HG03280 (cell line): ENCODE results near the gene ADARB2.
"Not testable (repeated sequence)": the region's sequence is repeated elsewhere in the genome, so short reads cannot be mapped to it uniquely, and the experiment has no call there.

ENCODE experiments used
- ATAC-seq: cut with Tn5 transposase; IDR thresholded peaks from one replicate; pipeline ENCODE4 v1.9.1; 2021; ENCODE audit warnings: mild to moderate bottlenecking, moderate library complexity; ENCODE audit not compliant: unreplicated experiment

ADARB2 gene

DNA sequence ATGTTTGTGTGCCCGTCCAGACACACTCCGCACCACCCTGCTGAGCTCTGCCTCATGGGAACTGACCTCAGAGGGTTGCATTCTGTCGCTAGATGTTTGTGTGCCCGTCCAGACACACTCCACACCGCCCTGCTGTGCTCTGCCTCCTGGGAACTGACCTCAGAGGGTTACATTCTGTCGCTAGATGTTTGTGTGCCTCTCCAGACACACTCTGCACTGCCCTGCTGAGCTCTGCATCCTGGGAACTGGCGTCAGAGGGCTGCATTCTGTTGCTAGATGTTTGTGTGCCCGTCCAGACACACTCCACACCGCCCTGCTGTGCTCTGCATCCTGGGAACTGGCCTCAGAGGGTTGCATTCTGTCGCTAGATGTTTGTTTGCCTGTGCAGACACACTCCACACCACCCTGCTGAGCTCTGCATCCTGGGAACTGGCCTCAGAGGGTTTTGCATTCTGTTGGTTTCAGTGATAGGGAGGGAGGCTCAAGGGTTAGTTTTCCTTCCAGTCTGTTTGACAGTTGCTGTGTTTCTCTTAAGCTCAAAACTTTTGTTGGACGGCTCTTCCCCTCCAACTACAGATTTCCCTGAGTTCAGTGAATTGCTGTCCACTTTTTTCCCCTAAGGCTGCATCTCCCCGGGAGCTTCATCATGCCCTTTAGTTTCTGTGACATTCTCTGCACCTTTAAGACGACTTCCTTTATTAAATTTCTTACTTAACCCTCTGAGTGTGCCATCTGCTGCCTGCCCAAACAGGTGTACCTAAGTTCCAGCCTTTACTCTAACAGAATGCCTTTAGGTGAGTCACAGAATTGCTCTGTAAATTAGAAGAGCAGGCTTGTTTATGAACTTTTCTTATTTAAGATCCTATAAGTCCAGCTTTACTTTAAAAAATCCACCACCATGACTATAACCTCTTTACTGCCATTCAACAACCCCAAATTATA, 119.7 kb downstream of the ADARB2 start:
- ATAC-seq: not testable (repeated sequence)

DNA sequence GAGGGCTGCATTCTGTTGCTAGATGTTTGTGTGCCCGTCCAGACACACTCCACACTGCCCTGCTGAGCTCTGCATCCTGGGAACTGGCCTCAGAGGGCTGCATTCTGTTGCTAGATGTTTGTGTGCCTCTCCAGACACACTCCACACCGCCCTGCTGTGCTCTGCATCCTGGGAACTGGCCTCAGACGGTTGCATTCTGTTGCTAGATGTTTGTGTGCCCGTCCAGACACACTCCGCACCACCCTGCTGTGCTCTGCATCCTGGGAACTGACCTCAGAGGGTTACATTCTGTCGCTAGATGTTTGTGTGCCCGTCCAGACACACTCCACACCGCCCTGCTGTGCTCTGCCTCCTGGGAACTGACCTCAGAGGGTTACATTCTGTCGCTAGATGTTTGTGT, 120.6 kb downstream of the ADARB2 start:
- not testable (repeated sequence) for ATAC-seq

DNA sequence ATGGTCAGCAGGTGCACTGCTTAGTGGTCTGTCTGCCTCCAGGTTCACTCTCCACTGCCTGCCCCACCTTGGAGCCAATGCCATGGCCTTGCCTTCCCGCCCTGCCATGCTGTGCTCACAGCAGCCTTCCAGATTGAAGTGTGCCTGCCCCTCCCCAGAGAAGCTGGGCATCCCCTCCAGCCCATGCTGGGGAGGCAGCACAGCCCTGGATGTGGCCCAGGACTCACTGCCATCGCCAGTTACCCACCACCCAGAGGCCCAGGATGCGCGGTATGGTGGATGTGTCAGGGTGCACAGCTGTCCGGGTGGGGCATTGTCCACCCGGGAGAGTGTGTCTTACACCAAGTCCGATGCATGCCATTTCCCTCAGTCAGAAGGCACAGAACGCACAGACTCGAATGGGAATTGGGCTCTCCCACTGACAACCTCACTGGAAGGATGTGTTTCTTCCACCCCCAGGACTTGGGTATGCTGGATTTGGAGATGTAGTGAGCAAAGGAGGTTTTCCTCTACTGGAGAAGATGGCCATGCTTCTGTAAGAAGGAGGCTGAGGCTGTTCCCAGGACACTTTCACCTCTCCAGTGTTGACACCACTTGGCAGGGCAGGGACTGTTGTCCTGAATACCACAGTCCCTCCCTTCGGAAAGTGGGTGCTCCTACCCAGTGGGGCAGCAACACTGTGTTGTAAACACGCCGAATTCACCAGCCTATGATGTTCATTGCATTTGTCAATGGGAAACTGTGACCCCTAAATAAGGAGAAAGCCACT, 122.0 kb downstream of the ADARB2 start:
- no peak for ATAC-seq

DNA sequence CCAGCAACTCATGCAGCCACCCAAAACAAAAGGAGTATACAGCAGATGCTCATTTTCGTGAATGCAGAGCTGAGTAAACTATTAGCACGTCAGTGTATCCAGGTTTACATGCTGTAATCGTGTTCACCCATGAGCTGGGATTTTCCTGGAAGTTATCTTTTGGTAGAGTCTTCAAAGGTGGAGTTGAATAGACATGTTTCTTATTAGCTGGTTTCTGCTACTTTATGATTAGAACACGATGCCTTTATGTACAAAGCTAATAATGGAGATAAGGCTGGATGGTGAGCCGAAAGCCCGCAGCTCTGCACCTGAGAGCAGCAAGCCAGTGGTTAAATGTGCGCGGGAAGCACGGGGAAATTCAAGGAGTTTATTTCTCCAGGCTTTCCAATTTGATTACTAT, 123.8 kb downstream of the ADARB2 start:
- ATAC-seq: no peak

DNA sequence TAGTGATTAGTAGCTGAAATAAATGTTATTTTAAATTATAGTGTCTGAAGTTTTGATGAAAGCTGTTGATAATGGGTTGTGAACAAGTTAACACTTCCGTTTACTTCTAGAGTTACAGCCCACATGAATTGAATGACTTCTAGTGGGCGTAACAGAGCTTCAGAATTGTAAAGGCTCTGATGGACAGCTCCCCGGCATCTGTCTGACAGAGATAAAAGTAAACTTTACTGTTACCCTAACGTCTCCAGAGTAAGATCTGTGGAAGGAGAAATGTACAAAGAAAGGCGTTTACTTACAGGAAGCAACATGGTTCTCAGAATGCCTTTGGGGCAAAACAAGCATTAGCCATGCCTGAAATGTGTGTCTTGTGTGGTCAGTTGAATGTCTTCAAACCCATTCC, 124.4 kb downstream of the ADARB2 start:
- no peak for ATAC-seq

DNA sequence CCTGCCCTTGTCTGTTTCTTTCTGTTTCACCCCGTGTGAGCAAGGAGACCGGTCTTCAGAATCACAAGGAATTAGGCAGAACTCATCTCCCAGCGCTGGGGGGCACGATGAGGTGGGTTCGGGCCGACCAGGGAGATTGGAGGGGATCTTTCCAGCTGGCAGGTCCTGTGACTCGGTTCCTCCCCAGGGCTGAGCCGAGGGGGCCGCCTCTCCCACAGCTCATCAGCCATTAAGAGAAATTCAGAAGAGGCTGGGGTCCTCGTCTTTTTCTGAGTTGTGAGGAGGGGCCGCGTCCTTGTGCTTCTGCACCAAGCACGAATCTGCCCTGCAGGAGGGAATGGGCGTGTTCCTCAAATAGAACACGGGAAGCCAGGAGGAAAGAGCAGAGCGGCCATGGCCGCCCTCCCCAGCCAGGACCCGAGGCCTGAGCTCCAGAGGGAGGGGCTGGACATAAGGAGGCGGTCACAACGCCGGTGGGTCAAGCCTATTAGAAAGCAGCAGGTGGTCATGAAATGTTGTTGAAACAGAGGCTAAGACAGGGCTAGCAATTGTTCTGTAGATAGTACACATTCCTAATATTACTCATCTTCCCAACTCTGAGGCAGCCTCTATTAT, 125.3 kb downstream of the ADARB2 start:
- no peak for ATAC-seq

DNA sequence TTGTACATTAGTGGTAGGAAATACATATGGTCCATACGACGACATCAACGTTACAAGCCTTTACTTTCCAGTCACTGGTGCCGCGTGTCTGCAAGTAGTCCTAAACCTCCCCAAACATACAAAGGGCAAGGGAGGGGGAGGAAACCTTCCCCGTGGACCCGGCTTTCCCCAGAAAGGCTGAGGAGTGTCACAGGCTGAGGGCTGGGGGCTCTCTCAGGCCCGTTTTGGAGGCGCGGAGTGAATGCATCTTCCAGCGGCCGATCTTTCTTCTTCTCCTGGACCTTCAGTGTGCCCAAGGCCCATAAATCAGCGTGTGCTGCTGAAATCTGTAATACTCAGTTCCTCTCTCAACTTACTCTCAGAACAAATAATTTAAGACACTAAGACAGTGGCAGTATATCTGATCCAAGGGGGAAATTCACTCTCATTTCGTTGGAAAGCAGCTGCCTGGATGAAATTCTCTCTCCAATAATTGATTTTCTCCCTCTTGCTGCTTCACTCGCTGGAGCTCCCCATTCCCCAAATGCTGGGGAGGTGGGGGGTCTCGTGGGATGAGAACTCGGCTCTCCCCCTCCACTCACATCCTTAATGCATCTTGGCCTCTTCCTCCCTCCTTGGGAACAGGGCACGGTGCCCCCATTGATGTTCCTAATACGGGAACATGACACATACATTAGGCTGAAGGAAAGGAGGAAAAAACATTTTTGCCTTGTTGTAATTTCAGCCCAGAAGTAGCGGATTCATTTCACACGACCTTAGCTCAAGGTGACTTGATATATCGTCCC, 126.1 kb downstream of the ADARB2 start:
- no peak for ATAC-seq

DNA sequence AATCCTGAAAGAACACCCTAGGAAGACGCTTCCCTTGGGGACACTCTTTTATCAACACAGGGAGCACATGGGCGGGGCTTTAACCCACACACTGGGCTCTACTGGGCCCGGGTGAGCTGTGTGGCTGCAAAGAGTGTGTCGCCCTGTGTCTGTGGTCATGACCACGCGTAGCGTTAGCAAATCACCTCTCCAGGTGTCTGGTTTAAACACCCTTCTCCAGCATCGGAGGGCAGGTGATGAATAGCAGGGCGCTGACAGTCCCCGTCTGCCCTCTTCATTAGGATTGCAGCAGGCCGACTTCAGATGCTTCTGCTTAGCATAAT, 127.7 kb downstream of the ADARB2 start:
- ATAC-seq: no peak

DNA sequence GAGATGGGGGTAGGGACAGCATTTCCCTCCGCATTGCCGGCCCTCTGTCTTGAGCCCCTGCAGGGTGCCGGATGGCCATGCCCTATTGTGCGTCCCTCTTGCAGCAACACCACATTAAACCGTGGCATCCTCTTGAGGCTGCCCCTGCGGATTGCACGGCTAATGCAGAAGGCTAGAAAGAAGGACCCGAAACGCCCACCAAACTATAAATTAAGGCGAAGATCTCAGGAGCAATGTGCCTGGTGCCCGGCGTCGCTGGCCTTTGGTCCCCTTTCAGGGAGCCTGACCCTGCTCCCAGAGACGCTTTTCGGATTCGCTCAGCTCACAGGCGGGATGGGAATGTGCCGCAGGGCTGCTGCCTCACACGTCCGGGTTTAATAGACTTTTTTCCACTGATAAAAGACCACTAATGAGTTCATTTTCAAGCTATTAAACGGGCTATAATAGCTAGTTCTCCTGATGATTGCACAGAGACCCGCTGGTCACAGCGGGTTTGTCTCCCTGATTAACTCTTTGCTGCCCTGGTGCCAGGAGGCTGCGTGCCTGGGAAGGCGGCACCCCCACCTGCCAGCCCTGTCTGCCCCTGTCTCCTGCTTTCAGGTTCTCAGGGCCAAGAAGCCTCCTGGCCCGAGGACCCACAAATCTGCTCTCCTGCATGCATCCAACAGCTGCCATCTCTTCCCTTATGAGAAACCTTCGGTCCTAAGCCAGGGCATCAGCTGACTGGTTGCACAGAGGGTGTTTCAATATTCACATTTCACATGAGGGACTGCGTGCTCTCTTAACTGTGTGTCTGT, 128.3 kb downstream of the ADARB2 start:
- no peak for ATAC-seq

DNA sequence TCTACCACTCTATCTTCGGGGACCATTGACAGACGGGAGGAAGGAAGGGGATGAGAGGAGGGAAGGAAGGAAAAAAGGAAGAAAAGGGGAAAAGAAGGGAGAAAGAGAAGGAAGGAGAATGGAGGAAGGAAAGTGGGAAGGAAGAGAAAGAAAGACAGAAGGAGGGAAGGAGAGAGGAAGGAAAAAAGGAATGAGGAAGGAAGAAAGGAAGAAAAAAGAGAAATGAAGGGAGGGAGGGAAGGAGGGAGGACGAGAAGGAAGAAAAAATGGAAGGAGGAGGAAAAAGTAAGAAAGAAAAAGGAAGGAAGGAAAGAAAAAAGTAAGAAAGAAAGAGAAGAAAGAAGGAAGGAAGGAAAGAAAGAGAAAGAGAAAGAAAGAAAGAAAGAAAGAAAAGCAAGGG, 128.9 kb downstream of the ADARB2 start:
- ATAC-seq: no peak

DNA sequence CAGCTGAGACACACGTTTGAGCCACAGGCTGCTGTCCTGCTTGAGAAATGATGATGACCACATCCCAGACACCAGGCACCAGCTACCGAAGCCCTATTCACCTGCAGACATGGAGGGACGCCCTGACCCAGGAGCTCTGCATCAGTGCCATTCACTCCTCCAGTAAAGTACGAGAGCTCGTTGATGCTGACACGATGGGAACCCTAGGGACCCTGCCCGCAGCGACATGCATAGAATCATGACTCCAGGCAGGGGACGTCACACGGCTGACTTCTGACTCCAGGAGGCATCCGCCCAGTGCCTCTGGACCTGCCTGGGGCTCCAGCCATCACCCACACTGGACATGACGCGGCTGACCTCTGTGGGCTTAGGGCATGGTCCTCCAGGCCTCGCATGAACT, 129.9 kb downstream of the ADARB2 start:
- ATAC-seq: no peak

DNA sequence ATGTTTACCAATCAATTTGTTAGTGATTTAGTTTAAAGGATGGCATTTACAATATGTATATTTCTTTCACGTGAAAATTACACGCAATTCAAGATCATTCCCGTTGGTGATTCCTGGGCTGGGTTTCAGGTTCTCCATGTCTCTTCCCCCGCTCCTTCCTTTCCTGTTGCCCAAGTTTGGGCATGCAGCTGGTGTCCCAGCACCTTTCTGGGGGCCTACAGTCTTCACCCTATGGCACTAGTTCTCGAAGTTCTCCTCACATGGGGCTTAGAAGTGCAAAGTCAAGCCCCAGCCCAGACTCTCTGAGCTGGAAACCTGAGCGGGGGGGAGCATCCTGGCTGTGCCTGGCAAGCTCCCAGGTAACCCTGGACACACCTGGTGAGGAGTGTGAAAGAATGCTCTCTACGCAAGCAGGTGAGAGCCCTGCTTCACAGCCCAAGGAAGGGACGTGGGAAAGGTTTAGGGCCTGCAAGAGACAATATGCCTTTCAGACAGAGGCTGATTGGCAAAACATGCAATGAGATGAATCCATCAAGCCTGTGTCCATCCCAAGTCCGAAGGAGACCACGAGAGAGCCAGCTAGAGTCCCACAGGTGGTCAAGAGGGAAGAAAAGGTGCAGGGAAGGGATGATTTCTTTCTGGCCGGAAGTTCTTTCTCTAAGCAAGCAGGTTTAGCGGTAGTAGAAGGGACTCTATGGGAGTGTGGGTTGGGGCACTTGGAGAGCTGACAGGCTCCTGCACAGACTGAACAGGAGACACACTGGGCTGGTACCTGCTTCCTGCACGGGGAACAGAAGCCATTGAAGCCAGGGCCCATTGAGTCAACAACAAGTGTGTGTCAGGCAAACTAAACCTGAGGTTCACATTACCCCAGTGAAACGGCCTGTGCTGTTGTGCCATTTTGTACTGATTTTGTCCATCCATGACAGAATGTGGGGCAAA, 131.1 kb downstream of the ADARB2 start:
- ATAC-seq: no peak

DNA sequence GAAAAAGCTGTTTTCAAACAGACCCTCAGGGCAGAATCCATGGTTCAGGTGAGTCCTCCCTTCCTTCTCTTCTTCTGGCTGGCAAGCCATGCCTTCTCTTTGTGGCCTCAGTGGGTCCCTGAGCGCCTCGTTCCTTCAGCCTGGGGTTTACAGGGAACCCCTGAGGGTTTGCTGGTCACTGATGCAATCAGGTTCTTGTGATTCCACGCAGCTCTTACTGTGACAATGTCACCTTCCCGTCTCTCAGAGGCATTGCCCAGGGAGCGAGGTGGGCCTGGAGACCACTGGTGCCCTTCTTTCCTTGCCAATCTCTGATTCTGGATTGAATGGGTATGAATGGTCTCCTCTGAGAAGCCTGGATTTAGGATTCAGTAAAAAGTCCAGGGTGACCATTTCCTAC, 132.2 kb downstream of the ADARB2 start:
- ATAC-seq: no peak

DNA sequence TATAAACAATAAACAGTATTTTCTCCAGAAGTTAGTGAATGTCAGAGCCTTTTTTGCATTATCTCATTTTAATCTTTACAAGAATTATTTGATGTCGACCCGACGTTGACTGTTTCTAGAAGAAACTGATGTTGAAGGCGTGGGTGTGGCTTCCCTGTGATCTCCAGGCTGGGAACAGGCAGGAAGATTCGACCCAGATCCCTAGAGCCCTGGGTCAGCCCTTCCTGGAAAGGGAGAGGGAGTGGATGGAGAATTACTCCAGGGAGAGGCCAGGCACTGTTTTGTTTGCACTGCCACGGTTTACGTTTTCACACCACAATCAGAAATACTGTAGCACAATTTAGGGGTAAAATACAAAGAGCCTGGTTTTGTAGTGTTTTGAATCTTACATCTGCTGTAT, 133.1 kb downstream of the ADARB2 start:
- no peak for ATAC-seq

DNA sequence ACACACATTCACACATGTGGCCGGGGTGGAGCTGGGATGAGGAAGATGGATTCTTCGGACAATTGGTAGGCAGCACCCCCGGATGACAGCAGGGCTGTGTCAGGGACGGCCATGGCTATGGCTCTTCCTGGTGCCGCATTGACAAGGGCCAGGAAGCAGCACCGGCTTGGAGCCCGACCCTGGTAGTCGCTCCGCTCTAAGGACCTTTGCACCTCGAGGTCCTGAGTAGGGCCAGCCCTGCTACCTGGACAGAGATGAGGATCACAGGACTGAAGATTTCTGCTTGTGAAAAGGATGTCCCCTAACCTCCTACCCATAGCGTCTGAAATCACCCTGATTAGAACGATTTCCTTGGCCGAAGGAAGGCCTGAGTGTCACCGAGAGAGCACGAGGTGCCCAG, 134.1 kb downstream of the ADARB2 start:
- ATAC-seq: no peak

DNA sequence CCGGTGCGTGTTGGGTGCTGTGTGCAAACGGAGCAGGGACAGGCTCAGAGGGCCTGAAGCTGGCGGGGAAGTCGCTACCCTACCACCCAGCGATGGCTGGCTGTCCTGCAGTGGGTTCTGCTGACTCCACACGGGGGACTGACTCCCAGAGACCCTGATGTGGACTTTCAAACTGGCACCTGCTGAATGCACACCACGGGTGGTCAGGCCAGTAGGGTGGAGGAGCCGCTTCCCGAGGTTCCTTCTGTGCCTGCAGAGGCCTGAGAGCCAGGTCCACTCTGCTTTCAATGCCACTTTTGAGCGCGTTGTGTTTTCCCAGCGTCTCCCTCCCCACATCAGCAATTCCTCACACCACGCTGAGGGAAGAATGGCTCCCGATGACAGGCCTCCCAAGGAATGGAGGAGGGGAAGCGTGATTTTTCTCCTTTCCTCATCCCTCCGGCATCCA, 135.3 kb downstream of the ADARB2 start:
- no peak for ATAC-seq

DNA sequence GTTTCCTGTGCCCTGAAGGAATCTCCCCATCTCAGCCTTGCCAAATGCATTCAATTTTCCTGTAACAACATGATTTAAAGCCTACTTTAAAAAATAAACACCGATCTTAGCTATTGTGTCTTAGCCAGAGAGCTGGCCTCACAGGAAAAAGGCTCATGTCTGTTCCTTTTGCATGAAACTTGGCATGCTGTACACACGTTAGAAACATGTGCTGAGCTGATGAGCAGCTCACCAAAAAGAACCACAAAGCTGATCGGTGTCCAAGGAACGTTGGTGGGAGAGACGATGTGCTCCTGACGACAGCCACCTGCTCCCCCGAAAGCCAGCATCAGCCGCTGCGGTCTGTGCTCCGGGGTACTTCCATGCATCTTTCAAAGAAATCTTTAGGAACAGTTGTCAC, 135.9 kb downstream of the ADARB2 start:
- ATAC-seq: no peak

DNA sequence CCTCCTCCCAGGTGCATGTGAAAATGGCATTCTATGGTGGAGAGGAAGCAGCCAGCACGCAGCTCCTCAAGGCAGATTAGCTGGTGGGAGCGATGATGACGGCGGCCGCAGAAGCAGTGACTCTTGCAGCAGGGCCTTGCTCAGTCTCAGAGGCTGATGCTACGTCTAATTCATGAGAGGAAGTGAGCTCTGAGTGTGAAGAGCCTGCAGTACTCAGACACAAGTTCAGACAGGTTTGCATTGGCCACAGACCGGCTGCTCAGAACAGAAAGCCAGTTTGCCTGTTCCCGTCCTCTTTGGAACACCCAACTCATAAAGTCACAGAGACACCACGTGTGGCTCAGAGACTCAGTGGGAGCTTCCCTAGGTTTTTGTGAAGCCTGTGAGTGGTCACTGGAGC, 136.5 kb downstream of the ADARB2 start:
- no peak for ATAC-seq
